Measurements from ENCODE around the gene TSEN2. TPM values are rescaled to one million over a fixed set of nuclear protein-coding genes. Genes with fewer than 3 reads are reported as not detected.

Gene TSEN2
- total RNA-seq, 1 experiment from 2014 or later = 22.0 TPM

DNA sequence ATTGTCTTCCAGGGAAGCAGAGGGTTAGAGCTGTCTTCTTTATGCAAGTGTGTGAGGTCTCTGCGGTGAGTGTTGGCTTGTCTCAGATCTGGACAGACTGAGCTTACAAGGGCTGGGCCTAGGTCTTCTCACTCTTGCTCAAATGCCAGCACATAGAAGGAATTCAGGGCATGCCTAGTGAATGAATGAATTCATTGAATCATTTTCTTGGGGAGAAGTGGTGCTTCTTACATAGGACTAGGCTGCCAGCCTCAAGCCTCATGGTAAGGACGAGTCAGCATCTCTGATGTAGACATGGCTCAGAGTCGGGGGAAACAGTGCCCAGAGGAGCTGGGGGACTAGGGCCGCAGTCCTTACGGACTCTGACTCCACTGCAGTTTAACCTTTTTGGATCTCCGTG, 89.9 kb downstream of the TSEN2 start:
- Histone ChIP-seq H3K4me1 (ENCODE audit: control insufficient read depth, insufficient read depth, low read length) (no peaks in the 10 kb centered on the region), H3K27me3 (ENCODE audit: control insufficient read depth, insufficient read depth, low read length) (no peaks in the 10 kb centered on the region), H3K36me3 (ENCODE audit: control insufficient read depth, insufficient read depth, low read length) (no peaks in the 10 kb centered on the region), H3K4me3 (ENCODE audit: low read depth in 2 of 2, low read length in 2 of 2) (no peak overlapping the region), H3K9me3 (ENCODE audit: control insufficient read depth, insufficient read depth, low read depth, low read length) (no peaks in the 10 kb centered on the region), H3K27ac (ENCODE audit: low read length) (no peak overlapping the region)
- TF ChIP-seq POLR2AphosphoS5 (IDR thresholded peaks at IDR 0.05; ENCODE audit: low read depth, low read length) (no peak), SIN3A (IDR thresholded peaks at IDR 0.05; ENCODE audit: borderline replicate concordance, insufficient read depth, low read depth, low read length) (no peak), TCF7L2 (IDR thresholded peaks at IDR 0.05; ENCODE audit: low read depth, low read length) (no peak)
- TF ChIP-seq, protein P1, sequence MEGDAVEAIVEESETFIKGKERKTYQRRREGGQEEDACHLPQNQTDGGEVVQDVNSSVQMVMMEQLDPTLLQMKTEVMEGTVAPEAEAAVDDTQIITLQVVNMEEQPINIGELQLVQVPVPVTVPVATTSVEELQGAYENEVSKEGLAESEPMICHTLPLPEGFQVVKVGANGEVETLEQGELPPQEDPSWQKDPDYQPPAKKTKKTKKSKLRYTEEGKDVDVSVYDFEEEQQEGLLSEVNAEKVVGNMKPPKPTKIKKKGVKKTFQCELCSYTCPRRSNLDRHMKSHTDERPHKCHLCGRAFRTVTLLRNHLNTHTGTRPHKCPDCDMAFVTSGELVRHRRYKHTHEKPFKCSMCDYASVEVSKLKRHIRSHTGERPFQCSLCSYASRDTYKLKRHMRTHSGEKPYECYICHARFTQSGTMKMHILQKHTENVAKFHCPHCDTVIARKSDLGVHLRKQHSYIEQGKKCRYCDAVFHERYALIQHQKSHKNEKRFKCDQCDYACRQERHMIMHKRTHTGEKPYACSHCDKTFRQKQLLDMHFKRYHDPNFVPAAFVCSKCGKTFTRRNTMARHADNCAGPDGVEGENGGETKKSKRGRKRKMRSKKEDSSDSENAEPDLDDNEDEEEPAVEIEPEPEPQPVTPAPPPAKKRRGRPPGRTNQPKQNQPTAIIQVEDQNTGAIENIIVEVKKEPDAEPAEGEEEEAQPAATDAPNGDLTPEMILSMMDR (IDR thresholded peaks at IDR 0.05) = no peak
- TF ChIP-seq, protein P2, sequence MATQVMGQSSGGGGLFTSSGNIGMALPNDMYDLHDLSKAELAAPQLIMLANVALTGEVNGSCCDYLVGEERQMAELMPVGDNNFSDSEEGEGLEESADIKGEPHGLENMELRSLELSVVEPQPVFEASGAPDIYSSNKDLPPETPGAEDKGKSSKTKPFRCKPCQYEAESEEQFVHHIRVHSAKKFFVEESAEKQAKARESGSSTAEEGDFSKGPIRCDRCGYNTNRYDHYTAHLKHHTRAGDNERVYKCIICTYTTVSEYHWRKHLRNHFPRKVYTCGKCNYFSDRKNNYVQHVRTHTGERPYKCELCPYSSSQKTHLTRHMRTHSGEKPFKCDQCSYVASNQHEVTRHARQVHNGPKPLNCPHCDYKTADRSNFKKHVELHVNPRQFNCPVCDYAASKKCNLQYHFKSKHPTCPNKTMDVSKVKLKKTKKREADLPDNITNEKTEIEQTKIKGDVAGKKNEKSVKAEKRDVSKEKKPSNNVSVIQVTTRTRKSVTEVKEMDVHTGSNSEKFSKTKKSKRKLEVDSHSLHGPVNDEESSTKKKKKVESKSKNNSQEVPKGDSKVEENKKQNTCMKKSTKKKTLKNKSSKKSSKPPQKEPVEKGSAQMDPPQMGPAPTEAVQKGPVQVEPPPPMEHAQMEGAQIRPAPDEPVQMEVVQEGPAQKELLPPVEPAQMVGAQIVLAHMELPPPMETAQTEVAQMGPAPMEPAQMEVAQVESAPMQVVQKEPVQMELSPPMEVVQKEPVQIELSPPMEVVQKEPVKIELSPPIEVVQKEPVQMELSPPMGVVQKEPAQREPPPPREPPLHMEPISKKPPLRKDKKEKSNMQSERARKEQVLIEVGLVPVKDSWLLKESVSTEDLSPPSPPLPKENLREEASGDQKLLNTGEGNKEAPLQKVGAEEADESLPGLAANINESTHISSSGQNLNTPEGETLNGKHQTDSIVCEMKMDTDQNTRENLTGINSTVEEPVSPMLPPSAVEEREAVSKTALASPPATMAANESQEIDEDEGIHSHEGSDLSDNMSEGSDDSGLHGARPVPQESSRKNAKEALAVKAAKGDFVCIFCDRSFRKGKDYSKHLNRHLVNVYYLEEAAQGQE (IDR thresholded peaks at IDR 0.05; ENCODE audit: insufficient read depth in 1 of 2, low read depth in 2 of 2, low read length in 1 of 2) = no peak
- intact Hi-C loops (cut with micrococcal nuclease; ENCODE audit: unreplicated experiment) (no loop called here), in situ Hi-C loops (cut with HindIII; ENCODE audit: low pct_unique_long_range_greater_than_20kb, low sequenced_read_pairs) (no loop called here)
- CTCF ChIA-PET = no interaction called here
- BruUV-seq (replicated peaks) = no TSS peak
- POLR2A ChIA-PET = no interaction called here
- ATAC-seq (no peak), DNase-seq (ENCODE audit: low read depth, low spot score) (no peak)

DNA sequence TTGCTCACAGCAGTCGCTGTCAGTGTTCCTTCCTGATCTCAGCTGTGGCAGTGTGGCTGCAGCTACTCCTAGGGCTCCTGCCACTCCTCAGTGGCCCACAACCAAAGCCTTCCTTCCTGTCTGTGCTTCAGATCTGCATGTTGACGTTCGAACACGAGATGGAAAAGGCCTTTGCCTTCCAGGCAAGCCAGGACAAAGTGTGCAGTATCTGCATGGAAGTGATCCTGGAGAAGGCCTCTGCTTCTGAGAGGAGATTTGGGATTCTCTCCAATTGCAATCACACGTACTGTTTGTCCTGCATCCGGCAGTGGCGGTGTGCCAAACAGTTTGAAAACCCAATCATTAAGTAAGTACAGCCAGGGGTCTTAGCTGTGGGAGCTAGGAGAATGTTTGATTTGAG, 90.4 kb downstream of the TSEN2 start:
- in situ Hi-C loops (cut with HindIII; ENCODE audit: low pct_unique_long_range_greater_than_20kb, low sequenced_read_pairs) (no loop called here), intact Hi-C loops (cut with micrococcal nuclease; ENCODE audit: unreplicated experiment) (no loop called here)
- no TSS peak for BruUV-seq (replicated peaks)
- Histone ChIP-seq H3K27ac (ENCODE audit: low read length) (no peak overlapping the region), H3K4me3 (ENCODE audit: low read depth in 2 of 2, low read length in 2 of 2) (no peak overlapping the region), H3K4me1 (ENCODE audit: control insufficient read depth, insufficient read depth, low read length) (no peaks in the 10 kb centered on the region), H3K9me3 (ENCODE audit: control insufficient read depth, insufficient read depth, low read depth, low read length) (no peaks in the 10 kb centered on the region), H3K27me3 (ENCODE audit: control insufficient read depth, insufficient read depth, low read length) (no peaks in the 10 kb centered on the region), H3K36me3 (ENCODE audit: control insufficient read depth, insufficient read depth, low read length) (no peaks in the 10 kb centered on the region)
- TF ChIP-seq, protein P1 (IDR thresholded peaks at IDR 0.05) = no peak
- TF ChIP-seq, protein P2 (IDR thresholded peaks at IDR 0.05; ENCODE audit: insufficient read depth in 1 of 2, low read depth in 2 of 2, low read length in 1 of 2) = no peak
- TF ChIP-seq TCF7L2 (IDR thresholded peaks at IDR 0.05; ENCODE audit: low read depth, low read length) (no peak), POLR2AphosphoS5 (IDR thresholded peaks at IDR 0.05; ENCODE audit: low read depth, low read length) (no peak), SIN3A (IDR thresholded peaks at IDR 0.05; ENCODE audit: borderline replicate concordance, insufficient read depth, low read depth, low read length) (no peak)
- DNase-seq (ENCODE audit: low read depth, low spot score) (no peak), ATAC-seq (no peak)
- POLR2A ChIA-PET = no interaction called here
- CTCF ChIA-PET = no interaction called here
